GM19099 (cell line): ENCODE measurements around the gene CRB1.

Source experiments
- POLR2A ChIP-seq: IDR thresholded peaks from 3 replicates; pipeline ENCODE4 v1.6.1; 2011; ENCODE audit warnings: low read depth; ENCODE audit not compliant: insufficient read length; ENCODE audit errors: extremely low read depth

Gene CRB1

DNA sequence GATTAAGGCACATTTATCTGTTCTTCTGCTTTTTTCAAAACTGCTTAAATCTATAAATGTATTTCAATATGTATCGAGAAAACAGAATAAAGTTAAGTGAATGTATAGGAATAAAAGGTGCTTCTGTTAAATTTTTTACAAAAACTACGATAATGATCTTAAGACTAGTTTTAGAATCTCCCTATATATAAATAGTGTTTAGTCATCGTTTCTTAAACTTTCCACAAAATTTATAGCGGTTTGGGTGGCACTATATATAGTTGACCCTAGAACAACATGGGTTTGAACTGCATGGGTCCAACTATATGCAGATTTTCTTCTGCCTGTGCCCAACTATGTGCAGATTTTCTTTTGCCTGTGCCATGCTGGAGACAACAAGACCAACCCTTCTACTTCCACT is 125.7 kb downstream of the CRB1 start:
- no peak for TF ChIP-seq POLR2A

DNA sequence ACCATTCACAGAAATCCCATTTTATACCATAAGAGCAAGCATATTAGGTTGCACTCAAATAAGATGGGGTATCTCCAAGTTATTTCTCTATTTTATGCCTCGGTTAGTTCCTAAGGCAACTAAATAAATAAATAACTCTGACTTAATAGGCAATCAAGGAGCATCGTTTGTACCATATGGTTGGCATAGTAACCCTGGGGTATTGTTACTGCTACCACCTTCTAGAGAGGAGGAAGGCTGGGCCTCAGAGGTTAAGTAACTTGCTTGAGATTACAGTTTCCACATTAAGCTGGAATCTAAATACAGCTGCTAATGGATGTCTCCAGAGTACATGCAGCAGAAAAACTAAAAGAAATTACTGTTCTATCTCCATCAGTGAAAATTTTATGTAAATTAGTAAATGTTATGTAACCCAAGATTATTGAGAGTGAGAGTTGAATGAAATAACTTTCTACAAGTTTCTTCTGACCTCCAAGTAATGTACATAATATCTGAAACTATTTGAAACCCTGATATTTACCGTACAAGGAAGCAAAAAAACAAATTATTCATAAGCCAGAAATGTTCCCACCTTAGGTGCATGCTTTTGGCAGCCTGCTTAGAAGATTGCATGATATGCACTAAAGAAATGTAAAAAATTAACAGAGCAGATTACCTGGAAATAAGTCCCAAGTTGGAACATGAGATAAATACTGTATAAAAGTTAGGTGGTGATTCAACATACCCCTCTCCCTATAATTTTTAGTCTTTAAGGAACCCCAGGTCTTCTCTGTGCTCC is 127.0 kb downstream of the CRB1 start:
- no peak for TF ChIP-seq POLR2A

GRCh38 chr1:197397895-197398294 is 129.8 kb downstream of the CRB1 start:
- no peak for TF ChIP-seq POLR2A

- no peak for TF ChIP-seq POLR2A
Measured at GRCh38 chr1:197399755-197400521, 131.9 kb downstream of the CRB1 start.

GRCh38 chr1:197400522-197400902 is 132.5 kb downstream of the CRB1 start:
- no peak for TF ChIP-seq POLR2A

DNA sequence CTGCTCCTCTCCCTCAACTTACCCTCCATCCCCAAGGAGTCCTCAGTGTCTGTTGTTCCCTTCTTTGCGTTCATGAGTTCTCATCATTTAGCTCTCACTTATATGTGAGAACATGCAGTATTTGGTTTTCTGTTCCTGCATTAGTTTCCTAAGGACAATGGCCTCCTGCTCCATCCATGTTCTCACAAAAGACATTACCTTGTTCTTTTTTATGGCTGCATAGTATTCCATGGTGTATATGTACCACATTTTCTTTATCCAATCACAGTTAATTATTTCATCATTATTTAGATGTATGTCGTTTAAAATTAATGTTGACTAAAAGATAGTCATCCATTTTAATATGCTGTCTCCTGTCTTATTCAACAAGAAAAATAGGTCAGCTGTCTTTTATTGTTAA is 134.1 kb downstream of the CRB1 start:
- TF ChIP-seq POLR2A: no peak

GRCh38 chr1:197413564-197413963 is 145.5 kb downstream of the CRB1 start:
- no peak for TF ChIP-seq POLR2A

GRCh38 chr1:197415221-197415620 is 147.2 kb downstream of the CRB1 start:
- TF ChIP-seq POLR2A: no peak

GRCh38 chr1:197418693-197419092 is 150.6 kb downstream of the CRB1 start:
- no peak for TF ChIP-seq POLR2A

- TF ChIP-seq POLR2A: no peak
Measured at GRCh38 chr1:197422993-197423392, 154.9 kb downstream of the CRB1 start.

DNA sequence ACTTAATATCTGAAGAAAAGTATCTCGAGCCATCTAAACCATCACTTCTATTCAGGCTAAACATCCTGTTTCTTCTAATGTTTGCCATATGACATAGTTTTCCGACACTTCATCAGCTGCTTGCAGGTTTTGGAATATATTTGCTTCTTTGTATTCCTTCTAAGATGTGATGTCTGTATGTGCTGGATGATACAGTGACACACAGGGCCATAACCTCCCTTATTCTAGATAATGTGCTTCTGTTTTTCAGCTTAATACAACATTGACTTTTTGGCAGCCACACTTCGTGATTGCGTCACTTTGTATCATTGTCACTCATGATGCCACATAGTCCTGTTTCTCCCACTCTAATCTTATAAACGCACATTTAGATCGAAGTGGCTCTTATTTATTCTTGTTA is 156.3 kb downstream of the CRB1 start:
- no peak for TF ChIP-seq POLR2A

DNA sequence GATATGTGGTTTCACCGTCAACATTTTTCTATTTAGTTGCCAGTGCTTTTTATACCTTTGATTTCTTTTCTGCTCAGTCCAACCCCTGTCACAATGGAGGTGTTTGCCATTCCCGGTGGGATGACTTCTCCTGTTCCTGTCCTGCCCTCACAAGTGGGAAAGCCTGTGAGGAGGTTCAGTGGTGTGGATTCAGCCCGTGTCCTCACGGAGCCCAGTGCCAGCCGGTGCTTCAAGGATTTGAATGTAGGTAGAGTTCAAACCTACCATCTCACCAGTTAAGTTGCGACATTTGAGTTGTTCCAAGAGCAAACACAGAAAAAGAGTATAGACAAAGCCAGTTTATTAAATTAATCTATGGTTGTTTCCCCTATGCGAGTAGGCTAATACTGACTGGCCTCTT is 161.3 kb downstream of the CRB1 start:
- no peak for TF ChIP-seq POLR2A

DNA sequence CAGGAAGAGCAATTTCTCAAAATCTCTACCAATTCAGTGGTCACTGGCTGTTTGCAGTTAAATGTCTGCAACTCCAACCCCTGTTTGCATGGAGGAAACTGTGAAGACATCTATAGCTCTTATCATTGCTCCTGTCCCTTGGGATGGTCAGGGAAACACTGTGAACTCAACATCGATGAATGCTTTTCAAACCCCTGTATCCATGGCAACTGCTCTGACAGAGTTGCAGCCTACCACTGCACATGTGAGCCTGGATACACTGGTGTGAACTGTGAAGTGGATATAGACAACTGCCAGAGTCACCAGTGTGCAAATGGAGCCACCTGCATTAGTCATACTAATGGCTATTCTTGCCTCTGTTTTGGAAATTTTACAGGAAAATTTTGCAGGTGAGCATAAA is 167.2 kb downstream of the CRB1 start:
- no peak for TF ChIP-seq POLR2A

DNA sequence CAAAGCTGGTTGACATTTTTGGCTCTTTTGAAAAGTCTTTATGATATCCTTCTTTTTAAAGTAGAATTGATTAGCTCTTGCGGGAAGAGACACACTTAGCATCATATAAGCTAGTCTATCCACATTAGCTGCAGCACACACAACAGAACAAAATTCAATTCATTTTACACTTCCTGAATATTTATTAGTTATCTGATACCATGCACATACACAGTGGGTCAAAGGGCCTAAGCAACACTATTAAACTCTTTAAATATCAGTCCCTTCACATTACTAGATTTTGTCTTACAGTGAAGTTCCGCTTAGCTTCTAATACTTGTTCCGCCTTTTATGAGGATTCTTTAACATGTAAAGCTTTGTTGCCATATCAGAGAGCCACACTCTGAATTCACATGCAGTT is 169.5 kb downstream of the CRB1 start:
- TF ChIP-seq POLR2A: no peak

DNA sequence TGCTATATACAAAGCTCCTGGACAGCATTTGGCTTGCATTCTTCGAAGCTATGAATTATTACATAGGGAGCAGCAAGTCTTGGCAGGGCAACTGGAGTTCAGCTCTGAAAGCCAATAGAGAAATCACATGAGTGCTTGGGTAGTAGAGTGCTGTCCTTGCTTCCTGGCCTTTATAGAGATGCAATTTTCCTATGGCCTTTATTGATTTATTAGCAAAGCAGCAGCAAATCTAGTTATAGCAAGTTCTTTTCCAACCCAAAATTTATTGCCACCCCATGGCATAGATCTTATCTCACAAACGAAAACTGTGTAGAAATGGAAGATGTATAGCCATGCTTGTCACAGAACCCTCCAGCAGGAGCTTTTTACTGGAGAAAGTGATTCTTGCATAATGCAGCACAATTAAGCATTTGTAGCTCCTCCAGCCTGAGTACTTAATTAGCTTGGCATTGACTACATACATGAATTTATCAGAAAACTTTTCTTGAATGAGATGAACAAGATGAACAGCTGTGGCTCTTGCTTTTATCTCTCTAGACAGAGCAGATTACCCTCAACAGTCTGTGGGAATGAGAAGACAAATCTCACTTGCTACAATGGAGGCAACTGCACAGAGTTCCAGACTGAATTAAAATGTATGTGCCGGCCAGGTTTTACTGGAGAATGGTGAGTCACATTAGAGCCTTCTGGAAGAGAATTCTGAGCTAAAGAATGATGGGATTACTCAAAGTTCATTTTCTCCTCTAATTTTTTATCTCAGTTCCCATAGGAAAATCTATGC is 170.1 kb downstream of the CRB1 start:
- TF ChIP-seq POLR2A: no peak
